Adipose tissue (tissue), 3 donors: ENCODE measurements around the gene SLC23A3. TPM values are rescaled to one million over a fixed set of nuclear protein-coding genes. Genes with fewer than 3 reads are reported as not detected.

ENCODE experiments used
- H3K27ac ChIP-seq: one replicate; pipeline ENCODE4 v1.5.1; 2013; ENCODE audit warnings: low read depth, low read length
- WGBS, 3 donors: extraction: QIAGEN DNeasy Blood & Tissue Kit; methylation state at CpG; one replicate each; pipeline ENCODE4 v1.1.7; 2013; 5-methylcytosine and 5-hydroxymethylcytosine counted together
- polyA plus RNA-seq, 3 donors: library from polyadenylated mRNA; stranded (reverse); fragments of 200-250 nt; gene quantifications; one replicate each; pipeline ENCODE4 v1.2.3, GENCODE V29; 2013
- donor health status: healthy with polysubstance abuse.
- donor health status: Bipolar disorder and iron deficiency.
- donor health status: healthy.

The SLC23A3 gene
- 1 to 10 TPM in 1 of 3 donors, under 1 TPM in 2; 0.48 to 2.0 (median 0.64) TPM for polyA plus RNA-seq

DNA sequence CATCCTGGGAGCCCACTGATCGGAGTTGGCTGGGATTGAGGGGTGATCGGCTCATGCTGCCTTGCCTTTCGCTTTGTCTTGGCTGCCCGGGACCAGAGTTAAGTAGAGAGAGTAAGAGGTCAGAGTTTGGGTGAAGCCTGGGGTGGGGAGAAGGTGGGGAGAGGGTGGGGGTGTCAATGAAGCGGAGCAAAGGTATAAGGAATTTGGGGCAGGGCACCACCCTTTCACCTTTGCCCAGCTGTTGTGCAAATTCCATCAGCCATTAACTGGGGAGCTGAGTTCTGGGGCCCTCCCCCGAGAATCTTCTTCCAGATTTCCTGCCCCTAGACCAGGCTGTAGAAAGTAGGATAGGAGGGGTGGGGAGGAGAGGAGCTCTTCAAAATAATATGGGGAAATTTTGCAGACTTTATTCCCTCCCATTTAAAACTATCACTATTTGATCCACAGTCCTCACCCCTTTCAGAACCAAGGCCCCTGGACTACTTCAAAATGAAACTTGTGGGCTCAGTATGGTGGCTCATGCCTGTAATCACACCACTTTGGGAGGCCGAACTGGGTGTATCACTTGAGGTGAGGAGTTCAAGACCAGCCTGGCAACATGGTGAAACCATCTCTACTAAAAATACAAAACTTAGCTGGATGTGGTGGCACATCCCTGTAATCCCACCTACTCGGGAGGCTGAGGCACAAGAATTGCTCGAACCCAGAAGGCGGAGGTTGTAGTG is at the start of gene SLC23A3:
SLC23A3 (minus strand) TSS at position 100 of the 725 bp plus-strand sequence; CDS start at position 55, 45 bp downstream.
- WGBS, 3 donors = 87 to 94% (median 93%) methylated on average over 10 of the region's 10 CpGs
- no peak within 1 kb of the TSS for H3K27ac ChIP-seq

- WGBS, 3 donors = 8% methylated on average over 62 to 71 of the region's 71 CpGs
- H3K27ac ChIP-seq = peak within 1 kb of the TSS; percentile 75
Observed at GRCh38 chr2:219218732-219219701, 49.2 kb upstream of the SLC23A3 start, which contains the start of gene ABCB6. ABCB6 (minus strand) TSS chr2:219218958; CDS start chr2:219218673, 285 bp downstream.

- 0 to 1% (median 1%) methylated on average over 29 to 37 of the region's 37 CpGs for WGBS, 3 donors
- peak overlapping the region; percentile 75 for H3K27ac ChIP-seq
Observed at GRCh38 chr2:219218217-219218731, 48.4 kb upstream of the SLC23A3 start.

GRCh38 chr2:219216535-219216915 is 46.7 kb upstream of the SLC23A3 start:
- no peak overlapping the region for H3K27ac ChIP-seq
- 85 to 91% (median 90%) methylated on average over 6 of the region's 6 CpGs for WGBS, 3 donors

- WGBS, 3 donors = 91 to 93% (median 93%) methylated on average over 27 of the region's 27 CpGs
- no peak overlapping the region for H3K27ac ChIP-seq
Observed at GRCh38 chr2:219215871-219216534, 46.2 kb upstream of the SLC23A3 start.

GRCh38 chr2:219214786-219215185 is 45.0 kb upstream of the SLC23A3 start:
- H3K27ac ChIP-seq = no peak overlapping the region
- 92 to 94% (median 94%) methylated on average over 6 of the region's 6 CpGs for WGBS, 3 donors

GRCh38 chr2:219214141-219214540 is 44.3 kb upstream of the SLC23A3 start:
- WGBS, 3 donors = 94 to 98% (median 95%) methylated on average over 15 of the region's 15 CpGs
- H3K27ac ChIP-seq = no peak overlapping the region

DNA sequence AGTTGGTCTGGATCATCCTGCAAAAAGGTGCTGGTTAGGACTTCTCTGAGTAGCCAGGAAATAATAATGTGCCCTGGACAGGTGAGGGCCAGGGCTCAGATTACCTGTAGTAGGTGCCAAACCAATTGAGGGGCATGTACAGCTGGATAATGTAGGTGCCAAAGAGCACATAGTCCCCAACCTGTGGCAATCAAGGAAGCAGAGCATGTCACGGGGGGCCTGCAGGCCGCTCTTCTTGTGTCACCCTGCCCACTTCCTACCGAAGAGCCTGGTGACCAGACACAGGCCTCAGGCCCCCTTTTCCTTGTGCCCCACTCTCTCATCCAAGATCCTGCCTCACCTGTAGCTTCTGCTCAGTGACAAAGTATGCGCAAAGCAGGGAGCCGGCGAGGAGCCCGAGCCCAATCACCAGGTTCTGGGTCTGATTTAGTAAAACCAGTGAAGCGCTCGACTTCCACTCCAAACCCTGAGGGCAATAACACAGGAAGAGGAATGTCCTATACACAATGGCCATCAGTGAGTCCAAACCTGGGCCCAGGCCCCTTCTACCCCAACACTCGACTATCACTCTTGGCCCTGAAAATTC is 43.8 kb upstream of the SLC23A3 start:
- WGBS, 3 donors = 86 to 90% (median 88%) methylated on average over 10 of the region's 10 CpGs
- H3K27ac ChIP-seq = no peak overlapping the region

GRCh38 chr2:219213026-219213415 is 43.2 kb upstream of the SLC23A3 start:
- WGBS, 3 donors = 83 to 91% (median 87%) methylated on average over 8 of the region's 8 CpGs
- H3K27ac ChIP-seq = no peak overlapping the region

GRCh38 chr2:219210886-219211362 is 41.1 kb upstream of the SLC23A3 start:
- WGBS, 3 donors = 84 to 94% (median 85%) methylated on average over 9 of the region's 9 CpGs
- H3K27ac ChIP-seq = no peak overlapping the region

GRCh38 chr2:219210196-219210885 is 40.5 kb upstream of the SLC23A3 start:
- WGBS, 3 donors = 92 to 94% (median 92%) methylated on average over 24 of the region's 24 CpGs
- no peak overlapping the region for H3K27ac ChIP-seq

DNA sequence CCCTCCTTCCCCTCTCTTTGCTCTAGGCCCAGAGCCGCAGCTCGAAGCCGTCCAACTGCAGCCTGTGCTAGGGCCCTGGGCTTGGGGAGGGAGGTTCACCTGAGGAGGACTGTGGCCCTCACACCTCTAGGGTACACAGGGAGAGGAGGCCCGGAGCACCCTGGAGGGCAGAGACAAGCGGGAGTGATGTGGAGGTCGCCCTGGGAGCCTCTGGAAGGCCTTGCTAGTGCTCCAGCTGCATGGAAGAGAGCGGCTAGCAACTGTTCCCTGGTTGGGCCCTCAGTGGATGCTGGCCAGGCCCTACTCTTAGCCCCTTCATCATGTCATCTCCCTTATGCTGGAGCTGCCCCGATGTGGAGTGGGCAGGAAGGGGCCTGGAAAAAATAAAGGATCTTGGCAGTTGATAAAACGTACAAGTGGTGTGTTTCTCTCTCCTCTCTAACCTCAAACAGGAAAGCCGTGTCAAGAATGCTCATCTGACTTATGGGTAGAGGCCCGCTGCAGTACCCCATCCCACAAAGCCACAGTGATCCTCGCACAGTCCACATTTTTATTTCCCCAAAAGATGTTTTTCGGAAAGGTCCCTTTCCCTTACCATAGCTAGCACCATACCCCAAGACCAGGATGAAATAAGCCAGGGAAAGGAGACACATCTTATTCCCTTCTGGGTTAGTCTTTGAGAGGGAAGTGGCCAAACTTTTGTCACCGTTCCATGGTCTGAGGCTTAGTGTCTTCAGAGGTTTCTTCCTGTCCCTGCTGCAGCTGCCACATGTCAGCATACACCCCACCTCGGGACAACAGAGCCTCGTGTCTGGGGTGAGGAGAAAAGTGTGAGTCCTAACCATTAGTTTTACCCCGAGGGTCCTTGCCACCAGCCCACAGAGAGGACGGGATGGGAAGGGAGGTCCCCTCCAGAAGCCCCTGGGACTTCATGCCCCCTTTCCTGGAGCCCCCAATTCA is 39.7 kb upstream of the SLC23A3 start:
- no peak overlapping the region for H3K27ac ChIP-seq
- 58 to 85% (median 60%) methylated on average over 18 of the region's 18 CpGs for WGBS, 3 donors

GRCh38 chr2:219207884-219208740 is 38.3 kb upstream of the SLC23A3 start:
- no peak overlapping the region for H3K27ac ChIP-seq
- 61 to 70% (median 62%) methylated on average over 17 of the region's 17 CpGs for WGBS, 3 donors

DNA sequence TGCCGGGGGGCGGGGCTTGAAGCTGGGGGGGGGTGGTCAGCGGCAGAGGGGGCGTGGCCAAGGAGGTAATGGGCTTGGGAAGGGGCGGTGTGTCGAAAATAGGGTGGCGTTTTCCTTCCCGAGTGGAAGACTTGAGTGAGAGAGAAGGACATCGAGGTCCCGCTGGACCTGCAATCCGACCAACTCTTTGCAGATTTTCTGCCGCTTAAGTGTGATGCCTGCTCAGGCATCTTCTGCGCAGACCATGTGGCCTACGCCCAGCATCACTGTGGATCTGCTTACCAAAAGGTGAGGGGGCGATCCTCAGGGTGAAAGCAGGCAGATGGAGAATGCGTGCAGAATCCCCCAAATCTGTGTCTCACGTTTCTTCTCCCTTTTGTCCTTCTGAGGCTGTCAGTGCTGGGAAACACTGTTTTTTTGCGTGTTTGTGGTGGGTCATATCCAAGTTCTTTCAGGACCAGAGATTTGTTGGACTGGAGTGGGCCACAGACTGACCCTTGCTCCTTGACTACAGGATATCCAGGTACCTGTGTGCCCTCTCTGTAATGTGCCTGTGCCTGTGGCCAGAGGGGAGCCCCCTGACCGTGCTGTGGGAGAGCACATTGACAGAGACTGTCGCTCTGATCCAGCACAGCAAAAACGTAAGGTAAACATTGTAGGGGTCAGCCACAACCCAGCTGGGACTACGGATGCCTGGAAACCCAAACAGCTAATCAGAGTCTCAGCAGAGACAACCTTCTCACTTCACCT is 37.5 kb upstream of the SLC23A3 start:
- WGBS, 3 donors = 15 to 18% (median 16%) methylated on average over 22 of the region's 22 CpGs
- no peak overlapping the region for H3K27ac ChIP-seq
